ENCODE measurements around the gene GMDS.

The GMDS gene

GRCh38 chr6:1940381-1940780, 305.0 kb downstream of the GMDS start:
- DNase-seq (ENCODE audit: low spot score) = no peak

GRCh38 chr6:1933292-1933691, 312.1 kb downstream of the GMDS start:
- DNase-seq (ENCODE audit: low spot score) = no peak

- DNase-seq (ENCODE audit: low spot score) = no peak
Measured at GRCh38 chr6:1931817-1932216, 313.6 kb downstream of the GMDS start.

GRCh38 chr6:1930356-1930755, 315.0 kb downstream of the GMDS start:
- no peak for DNase-seq (ENCODE audit: low spot score)

- DNase-seq (ENCODE audit: low spot score) = no peak
Measured at GRCh38 chr6:1929931-1930330, 315.5 kb downstream of the GMDS start.

- DNase-seq (ENCODE audit: low spot score) = no peak
Measured at GRCh38 chr6:1925743-1926430, 319.5 kb downstream of the GMDS start.

- no peak for DNase-seq (ENCODE audit: low spot score)
Measured at GRCh38 chr6:1923449-1923848, 322.0 kb downstream of the GMDS start.

- DNase-seq (ENCODE audit: low spot score) = peak; percentile 81
Measured at GRCh38 chr6:1917626-1918371, 327.6 kb downstream of the GMDS start.

GRCh38 chr6:1916334-1917070, 328.9 kb downstream of the GMDS start:
- DNase-seq (ENCODE audit: low spot score) = no peak

GRCh38 chr6:1915226-1915625, 330.2 kb downstream of the GMDS start:
- DNase-seq (ENCODE audit: low spot score) = no peak

GRCh38 chr6:1913577-1913976, 331.8 kb downstream of the GMDS start:
- DNase-seq (ENCODE audit: low spot score) = no peak

- DNase-seq (ENCODE audit: low spot score) = no peak
Measured at GRCh38 chr6:1912731-1913130, 332.7 kb downstream of the GMDS start.

- DNase-seq (ENCODE audit: low spot score) = no peak
Measured at GRCh38 chr6:1911474-1911873, 333.9 kb downstream of the GMDS start.

- DNase-seq (ENCODE audit: low spot score) = no peak
Measured at GRCh38 chr6:1910621-1911407, 334.6 kb downstream of the GMDS start.

GRCh38 chr6:1908784-1909183, 336.6 kb downstream of the GMDS start:
- DNase-seq (ENCODE audit: low spot score) = no peak

GRCh38 chr6:1906609-1907008, 338.8 kb downstream of the GMDS start:
- DNase-seq (ENCODE audit: low spot score) = no peak

GRCh38 chr6:1906014-1906413, 339.4 kb downstream of the GMDS start:
- DNase-seq (ENCODE audit: low spot score) = no peak

- no peak for DNase-seq (ENCODE audit: low spot score)
Measured at GRCh38 chr6:1904898-1905297, 340.5 kb downstream of the GMDS start.

GRCh38 chr6:1904466-1904799, 341.0 kb downstream of the GMDS start:
- DNase-seq (ENCODE audit: low spot score) = no peak

- DNase-seq (ENCODE audit: low spot score) = no peak
Measured at GRCh38 chr6:1903780-1904465, 341.5 kb downstream of the GMDS start.

GRCh38 chr6:1901556-1901955, 343.8 kb downstream of the GMDS start:
- peak; percentile 49 for DNase-seq (ENCODE audit: low spot score)

- no peak for DNase-seq (ENCODE audit: low spot score)
Measured at GRCh38 chr6:1896897-1897296, 348.5 kb downstream of the GMDS start.
